ENCODE results near the gene SLC25A40.

DNA sequence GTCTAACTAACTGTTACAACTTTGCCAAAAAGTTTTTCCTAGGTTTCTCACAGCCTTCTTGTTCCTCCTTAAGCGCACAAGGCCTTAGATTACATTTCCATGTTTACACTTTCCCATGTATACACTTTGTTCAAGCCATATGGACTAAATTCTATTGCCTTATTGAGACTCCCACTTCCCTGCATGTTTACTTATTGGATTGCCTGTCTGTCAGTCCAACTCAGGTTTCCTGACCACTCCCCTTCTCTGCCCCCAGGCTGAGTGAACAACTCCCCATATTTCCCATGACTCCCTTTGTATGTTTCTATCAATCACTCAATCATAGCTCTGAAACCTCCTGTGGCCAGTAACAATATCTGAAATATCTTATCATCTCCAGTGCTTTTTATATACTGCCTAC, 43.0 kb downstream of the SLC25A40 start:
- TF ChIP-seq POLR2A (IDR thresholded peaks at IDR 0.05; ENCODE audit: insufficient read depth in 1 of 2, low read depth in 2 of 2, low read length in 2 of 2): no peak
- TF ChIP-seq FOXK1 (CRISPR knock-in tag; IDR thresholded peaks at IDR 0.05; ENCODE audit: borderline replicate concordance, low read depth): no peak

All from HepG2 (cell line).